Dermis microvascular lymphatic vessel endothelial cell (primary cell): Measurements from ENCODE around the gene NACC2. TPM values are rescaled to one million over a fixed set of nuclear protein-coding genes. Genes with fewer than 3 reads are reported as not detected.

Experiments
- DNase-seq, 2 donors: peaks; one replicate each; pipeline versions ENCODE4 v3.0.0 to v3.0.0-alpha.2; 2010; ENCODE audit warnings: low read depth in 2 of 2
- total RNA-seq: library from RNA; depleted of rRNA; stranded (reverse); fragments of >200 nt; gene quantifications from 2 replicates; pipeline ENCODE4 v1.2.1, GENCODE V29; 2014

Gene NACC2
- total RNA-seq, 1 donor from 2014 or later = 12.2 TPM

DNA sequence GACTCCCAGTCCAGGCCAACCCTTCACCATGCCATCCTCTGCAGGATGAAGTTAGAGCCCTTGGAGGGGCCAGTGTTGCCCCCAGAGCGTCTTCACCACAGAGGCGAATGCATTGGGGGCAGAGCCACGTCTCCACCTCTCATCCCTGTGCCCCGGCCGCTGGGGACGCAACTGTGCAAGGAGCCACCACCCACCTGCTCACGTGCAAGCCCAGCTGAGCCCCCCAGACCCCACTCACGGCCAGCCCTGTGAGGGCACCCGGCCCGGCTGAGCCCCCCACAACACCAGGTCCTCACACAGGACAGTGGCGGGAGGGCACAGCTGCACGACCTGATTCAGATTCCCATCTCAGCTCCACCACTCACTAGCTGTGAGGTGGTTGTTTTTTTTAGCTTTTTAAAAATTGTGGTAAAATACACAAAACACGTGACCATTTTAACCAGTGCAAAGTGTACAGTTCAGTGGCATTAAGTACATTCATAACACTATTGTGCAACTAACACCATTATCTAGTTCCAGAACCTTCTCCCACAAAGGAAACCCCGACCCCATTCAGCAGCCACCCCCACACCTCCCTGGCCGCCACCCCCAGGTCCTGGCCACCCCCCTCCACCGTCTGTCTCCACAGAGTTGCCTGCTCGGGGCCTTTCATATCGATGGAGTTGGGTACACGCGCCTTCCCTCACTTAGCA is 100.4 kb downstream of the NACC2 start:
- DNase-seq = no peak

DNA sequence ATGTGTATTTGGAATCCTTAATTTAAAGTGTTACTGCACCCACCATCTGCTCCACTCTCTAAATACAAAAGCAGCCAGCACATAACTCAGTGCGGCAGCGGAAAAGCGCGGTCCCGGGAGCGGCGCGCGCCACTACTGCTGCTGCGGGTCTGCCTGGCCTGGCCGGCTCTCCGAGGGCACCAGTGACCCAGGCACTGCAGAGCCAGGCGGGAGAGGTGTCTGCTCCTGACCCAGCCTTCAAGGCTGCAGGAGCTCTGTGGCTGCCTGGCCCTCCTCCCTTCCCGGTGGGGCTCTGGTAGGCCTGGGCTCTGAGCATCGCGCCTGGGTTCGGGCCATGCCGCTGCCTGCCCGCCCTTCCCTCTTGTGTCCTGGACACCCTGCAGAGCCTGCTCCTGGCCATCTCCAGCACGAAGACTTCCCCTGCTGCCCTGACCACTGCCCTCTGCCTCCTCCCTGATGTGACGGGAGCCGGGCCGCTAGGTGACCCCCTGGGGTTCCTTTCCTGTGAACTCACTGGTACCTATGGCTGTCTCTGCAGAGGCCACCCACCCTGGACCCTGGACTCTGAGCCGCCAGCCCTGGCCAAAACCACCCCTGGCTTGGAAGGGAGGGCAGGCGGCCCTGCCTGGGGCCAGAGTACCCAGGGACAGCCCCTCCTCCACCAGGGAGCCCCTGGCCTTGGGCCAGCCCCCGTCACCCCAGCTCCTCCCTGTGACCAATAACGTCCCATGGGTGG is 101.2 kb downstream of the NACC2 start:
- no peak for DNase-seq

DNA sequence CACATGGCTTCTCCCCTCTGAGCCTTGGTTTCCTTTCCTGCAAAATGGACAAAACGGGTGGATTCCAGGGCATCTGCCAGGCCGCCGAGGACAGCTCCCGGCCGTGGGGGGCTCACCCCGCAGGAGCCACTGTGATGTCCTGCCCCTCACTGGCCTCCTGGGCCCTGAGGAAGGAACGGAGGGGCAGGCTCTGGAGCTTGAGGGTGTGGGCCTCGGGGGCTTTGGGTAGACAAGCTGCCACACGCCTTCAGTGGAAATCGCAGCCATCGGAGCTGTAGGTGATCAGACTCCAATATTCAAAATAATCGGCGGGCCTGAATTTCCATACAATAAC is 101.7 kb downstream of the NACC2 start:
- no peak for DNase-seq

DNA sequence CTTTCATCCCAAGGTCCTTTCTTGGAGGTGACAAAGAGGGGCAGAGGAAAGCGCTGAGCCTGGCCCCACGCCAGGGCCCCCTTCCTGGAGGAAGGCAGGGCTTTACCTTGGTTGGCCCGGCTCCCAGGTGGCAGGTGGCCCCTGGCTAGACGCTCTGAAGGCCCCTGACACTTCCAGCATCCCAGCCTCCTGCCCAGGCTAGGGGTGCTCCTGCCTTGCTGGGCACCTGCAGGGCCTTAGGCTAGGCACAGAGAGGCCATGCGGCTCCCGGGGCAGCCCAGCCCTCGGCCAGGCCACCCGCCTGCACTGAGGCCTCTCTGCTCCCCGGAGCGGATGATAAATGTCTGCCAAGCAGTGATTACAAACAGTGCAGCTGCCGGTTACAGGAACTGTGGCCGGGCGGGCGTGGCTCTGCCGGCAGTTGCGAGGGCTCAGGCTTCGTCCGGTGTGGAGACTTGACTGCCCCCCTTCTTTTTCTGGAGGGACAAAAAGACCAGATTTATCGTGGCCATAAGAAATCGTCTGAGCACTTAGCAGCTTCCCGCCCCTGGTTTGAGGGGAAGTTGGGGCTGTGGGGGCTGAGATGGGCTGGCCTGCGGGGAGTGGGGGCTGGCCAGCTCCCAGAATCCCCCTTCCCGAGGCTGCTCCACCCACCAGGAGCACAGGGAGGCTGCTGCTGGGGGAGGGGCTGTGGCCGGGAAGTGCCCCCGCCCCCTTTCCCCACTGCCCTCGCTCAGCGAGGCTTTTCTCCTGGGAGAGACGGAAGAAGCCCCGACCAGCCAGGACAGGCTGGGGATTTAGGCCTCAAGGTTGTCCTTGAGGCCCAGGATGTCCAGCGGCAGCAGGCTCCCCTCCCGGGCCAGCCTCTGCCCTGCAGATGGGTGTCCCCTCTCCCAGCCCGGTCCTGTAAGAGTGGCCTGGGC is 102.3 kb downstream of the NACC2 start:
- peak; percentile 52 to 83 for DNase-seq

DNA sequence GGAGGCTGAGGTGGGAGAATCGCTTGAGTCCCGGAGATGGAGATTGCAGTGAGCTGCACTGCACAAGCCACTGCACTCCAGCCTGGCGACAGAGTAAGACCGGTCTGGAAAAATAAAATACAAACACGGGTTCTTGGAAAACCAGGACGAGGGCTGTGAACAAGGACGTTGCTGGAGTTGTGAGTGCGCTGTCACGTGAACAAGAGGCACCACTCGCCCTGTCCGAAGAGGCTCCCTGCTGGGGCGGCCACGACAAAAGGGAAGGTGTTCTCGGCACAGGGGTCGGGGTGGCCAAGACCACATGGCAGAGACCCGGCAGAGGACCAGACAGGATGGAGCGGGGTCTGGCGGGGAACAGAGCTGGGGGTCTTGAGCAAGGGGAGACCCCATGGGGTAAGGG is 103.3 kb downstream of the NACC2 start:
- no peak for DNase-seq

DNA sequence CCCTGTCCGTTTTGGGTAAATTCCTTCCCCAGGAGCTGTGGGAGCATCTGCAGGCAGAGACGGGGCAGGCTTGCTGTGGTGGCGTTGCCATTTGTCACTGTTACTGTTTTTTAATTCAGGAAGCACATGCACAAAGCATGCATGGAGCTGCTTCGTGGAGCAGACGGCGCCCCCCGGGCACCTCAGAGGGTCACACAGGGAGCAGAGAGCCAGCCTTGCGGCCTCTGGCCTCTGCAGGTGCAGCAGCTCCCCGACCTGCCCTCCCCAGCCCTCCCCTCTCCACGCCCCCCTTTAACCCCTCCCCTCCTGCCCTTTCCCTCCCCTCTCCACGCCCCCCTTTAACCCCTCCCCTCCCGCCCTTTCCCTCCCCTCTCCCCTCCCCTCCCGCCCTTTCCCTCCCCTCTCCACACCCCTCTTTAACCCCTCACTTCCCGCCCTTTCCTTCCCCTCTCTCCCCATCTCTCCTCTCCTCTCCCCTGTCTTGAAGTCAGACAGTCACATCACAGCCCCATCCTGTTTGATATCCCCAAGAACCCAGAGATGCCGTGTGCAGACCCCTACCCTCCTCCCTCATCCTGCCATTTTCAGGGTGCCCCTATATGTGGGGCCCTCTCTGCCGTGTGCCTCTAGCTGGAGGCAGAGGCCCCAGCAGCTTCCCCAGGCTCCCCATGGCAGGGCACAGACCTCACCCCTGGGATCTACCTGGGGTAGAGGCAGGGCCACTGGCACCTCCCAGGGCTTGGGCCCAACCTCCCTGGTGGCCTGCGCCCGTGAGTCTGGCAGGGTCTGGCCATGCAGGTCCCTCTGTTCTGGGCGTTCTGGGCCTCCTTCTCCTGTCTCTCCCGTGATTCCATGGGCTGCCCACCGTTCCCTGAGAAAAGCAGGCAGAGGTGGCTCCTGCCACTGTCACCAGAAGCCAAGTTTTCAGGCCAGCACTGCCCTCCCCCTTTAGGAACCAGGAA is 104.3 kb downstream of the NACC2 start:
- peak; percentile 43 to 87 for DNase-seq

DNA sequence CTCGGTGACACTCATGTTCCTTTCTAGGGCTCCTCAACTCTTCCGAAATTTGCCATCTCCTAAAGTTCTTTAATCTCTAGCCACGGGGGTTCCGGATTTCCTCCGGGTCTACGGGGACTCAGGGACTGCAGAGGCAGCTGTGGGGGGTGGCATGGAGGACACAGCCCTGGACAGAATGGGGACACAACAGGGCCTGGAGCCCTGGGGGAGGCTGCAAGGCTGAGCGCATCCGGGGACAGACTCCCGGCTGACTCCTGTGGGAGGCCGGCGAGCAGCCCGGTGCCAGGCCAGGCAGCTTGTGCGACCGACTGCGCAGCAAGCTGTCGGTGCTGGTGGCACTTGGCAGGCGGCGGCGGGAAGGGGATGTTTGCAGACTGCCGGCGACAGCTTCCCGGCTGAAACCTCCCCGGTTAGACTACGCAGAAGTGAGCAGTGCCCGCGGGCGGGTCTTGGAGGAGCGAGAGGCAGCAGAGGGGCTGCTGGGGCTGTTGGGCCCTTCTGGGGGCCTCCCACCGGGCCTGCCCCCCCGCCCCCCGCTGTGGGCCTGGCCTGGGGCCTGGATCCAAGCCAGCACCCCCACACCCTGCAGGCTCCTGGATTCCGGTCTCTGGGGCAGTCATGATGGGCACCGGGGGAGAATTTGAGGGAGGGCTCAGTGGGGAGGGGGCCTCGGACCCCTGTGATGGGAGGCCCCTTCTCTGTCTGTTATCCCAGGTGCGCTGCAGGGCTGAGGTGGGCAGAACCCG is 105.2 kb downstream of the NACC2 start:
- no peak for DNase-seq

DNA sequence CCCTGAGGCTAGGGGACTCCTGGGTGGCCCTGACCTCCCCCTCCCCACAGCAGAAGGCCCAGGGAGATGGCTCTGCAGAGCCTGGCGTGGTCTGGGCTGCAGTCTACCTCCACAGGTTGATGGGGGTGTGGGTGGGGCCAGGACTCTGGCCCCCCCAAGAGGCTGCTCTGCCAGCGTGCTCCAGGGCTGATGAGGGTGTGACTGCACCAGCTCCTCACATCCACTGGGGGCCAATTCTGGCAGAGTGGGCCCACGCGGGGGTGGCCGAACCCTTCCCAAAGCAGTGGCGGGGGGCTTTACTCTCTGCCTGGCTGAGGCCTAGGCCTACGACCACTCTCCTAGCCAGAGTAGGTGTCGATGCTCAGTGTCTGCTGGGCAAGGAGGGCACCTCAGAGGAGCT is 105.9 kb downstream of the NACC2 start:
- DNase-seq = no peak

DNA sequence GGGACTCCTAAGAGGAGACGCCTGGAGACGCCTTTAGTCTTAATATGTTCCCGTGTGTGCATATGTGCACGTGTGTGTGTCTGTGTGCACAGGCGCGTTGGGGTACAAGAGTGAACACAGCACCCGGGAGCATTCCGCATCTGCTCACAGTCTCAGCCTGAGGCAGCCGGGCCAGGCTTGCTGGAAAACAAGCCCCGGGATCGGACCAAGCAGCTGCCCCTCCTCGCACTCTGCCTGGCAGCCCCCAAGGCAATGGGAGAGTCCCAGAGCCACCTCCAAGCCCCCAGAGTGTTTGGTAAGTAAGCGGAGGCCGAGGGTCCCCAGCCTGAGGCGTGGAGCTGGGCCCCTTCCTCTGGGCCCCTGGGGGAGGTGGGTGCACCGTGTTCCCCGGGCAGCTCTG is 106.6 kb downstream of the NACC2 start:
- no peak for DNase-seq

DNA sequence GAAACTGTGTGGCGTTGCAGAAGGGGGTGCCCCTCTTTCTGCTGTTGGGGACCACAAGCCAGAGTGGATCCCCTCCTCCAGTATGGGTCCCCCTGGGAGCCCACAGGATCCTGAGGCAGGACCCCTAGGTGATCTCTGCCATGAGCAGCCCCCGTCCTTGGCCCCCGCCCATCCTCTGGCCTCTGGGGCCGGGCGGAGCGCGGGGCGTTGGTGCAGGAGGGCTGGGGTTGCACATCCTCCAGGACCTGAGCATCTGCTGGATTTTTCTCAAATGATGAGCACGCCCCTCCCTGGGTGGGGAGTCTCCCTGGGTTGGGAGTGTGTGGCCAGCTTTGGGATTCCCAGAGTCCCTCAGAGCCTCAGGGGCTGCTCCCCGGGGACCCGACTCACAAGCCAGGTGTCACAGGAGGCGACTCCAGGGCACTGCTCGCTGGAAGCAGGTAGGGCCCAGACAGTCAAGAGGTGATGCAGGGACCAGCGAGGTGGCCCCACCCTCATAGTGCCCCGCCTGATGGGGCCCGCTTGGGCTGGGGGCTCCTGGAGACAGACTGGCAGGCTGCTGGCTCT is 107.2 kb downstream of the NACC2 start:
- no peak for DNase-seq

DNA sequence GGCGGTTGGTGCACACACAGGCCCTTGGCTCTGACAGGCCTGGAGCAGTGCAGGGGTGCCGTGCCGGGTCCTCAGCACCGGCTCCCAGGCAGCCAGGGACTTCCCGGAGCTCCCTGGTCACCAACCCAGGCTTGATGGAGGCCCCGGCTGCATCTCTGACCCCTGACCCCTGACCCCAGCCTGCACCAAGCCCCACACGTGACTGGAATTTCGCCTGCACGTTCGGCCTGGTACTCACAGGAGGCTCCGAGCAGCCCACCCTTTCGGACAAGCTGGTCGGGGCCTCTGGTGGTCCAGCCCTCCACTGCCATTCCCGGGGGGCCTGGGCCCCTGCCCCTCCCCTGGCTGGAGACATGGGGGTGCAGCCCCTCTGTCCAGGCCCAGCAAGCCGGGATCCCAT is 108.5 kb downstream of the NACC2 start:
- no peak for DNase-seq

DNA sequence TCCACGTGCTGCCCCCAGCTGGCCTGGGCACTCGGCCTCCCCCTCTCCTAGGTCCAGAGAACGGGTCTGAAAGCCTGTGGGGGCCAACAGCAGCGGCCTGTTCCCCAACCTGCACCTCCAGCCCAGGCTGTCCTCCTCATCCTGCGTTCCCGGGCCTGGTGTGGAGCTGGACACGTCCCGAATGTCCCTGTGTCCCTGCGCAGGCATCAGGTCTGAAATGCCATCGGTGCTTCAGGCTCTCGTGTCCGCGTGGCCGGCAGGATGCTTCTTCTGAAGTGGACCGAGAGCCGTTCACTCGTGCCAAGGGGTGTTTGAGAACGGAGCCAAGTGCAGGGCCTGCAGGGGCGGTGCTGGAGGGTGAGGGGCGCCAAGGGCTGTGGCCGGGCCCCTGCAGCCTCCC is 109.2 kb downstream of the NACC2 start:
- DNase-seq = no peak

DNA sequence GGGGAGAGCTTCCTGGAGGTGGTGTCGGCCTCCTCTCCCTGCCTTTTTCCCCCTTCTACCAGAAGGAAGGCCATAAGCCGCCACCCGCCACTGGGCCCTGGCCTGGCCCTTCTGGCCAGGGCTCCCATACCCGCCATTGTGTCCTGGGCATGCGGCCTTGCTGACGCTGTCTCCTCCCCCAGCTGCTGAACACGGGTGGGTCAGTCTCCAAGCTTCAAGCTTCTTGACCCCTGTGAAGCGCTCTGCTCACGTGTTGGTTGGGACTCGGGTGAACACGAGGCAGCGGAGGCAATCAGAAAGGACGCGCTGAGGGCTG is 109.7 kb downstream of the NACC2 start:
- DNase-seq = no peak

DNA sequence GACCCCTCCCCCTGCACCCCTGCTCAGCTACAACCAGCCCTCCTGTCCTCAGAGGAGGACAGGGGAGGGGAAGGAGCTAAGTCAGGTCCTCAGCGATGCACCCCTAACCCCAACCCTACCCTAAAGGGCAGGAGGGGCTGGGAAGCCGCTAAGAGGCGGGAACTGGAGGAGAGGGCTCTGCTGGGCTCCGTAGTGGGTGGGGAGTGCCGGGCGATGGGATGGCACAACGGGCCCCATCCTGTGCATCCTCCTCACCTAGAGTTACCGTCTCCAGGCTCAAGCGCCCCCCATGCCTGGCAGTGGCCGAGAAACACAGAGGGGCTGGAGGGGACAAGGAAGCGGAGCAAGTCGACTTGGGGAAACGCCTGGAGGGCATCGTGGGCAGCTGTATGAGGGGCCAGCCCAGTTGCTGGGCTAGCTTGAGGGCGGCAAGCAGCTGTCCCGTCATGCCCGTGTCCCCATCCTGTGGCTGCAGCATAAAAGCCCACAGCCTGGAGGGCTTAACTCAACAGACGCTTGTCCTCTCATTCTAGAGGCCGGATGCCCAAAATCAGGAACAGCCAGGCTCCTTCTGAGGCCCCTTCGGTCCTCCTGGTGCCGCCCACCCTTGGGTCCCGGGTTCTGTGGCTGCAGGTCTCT is 110.9 kb downstream of the NACC2 start:
- no peak for DNase-seq

DNA sequence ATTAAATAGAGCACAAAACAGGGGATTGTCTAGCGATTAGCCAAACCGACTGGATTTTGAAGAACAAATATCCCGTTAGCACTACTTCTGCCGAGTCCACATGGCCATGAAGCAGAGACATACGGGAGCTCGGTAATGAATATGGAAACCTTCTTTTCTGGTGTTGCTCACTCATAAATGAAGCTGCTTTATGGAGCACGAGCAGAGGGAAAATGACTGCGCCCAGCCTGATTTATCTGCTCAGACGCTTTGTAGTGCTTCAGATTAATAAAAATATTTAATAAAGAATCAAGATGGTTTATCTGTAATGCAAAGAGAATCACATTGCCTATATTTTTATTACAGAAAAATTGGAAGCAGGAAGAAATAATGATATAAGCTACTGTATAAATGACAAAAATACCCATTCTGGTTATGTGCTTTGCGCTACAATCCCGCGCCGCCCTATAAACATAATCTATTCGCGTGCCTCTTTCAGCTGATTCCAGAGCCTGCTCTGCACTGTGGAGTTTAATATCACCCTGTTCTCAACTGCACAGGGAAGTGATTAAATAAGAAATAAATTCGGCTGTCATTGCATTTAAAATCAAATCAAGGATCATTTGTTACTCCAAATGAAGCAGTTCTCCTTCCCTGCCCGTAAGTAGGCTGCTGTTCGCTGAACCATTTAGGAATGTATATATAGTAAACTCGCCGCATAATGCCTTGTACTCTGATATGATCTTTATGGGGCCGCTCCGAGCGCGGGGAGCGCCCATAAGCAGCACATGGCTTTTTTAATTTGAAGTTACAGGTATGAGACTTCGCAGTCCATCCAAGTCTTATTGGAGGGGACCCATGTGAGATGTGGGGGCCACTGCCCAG is 111.6 kb downstream of the NACC2 start:
- DNase-seq = no peak

DNA sequence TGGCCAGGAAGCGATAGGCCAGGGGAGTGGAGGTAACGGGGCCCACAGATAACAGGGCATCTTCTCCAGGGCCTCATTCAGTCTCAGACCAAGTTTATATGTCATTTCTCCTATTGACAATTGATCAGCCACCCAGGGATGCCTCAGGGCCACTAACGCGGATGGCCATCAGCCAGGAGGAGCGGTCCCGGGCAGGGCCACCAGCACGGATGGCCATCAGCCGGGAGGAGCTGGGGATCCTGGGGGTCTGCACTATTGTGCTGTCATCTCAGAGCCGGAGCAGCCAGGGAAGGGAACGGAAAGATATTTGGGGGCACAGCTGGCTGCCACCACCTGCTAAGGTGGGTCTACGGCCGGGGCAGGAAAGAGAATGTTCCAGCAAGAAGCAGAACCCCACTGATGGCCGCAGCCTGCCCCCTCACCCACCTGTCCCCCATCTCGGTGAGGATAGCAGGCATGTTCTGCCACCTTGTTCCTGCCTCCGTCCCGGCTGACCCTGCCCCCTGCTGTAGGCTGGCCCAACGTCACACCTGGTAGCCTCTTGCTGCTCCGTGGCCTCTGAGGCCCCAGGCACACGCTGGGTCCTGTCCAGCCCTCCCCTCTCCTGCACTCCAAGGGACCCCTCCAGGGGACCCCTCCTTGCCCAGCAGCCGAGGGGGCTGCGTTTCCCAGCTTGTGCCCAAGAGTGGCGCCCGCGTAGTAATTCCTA is 112.4 kb downstream of the NACC2 start:
- no peak for DNase-seq

DNA sequence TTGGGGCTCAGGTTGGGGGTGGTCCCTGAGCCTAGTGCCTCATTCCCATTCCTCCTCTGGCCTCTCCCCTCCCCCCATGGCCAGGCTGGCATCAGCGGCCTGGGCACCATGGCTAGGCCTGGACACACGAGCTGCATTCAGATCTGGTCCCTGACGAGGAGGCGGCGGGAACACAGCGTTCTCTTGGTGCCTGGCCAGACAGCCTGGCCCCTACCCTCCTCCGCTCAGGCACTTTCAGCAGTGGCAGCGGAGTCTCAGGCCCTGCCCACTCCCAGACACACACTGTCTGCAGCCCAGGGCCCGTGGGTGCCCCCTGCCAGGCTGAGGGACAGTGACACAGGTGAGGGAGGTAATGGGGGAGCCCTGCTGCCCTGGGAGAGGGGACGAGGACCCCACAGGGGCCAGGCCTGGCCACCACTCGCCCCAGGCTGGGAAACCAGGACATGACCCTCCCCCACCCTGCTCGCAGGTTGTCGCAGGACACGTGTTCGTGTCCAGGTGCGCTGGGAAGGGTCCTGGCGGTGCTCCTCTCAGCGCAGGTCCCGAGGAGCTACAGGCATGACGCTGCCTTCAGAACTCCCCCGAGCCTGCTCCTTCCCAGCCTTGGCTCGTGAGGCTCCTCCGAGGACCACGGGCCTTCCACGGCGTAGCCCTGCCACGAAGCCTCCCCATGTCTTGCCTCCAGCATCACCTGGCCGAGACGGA is 114.0 kb downstream of the NACC2 start:
- DNase-seq = no peak
